ES-I3 (cell line): Measurements from ENCODE around the gene RAB4A.

ENCODE experiments used
- H3K36me3 ChIP-seq: 2 replicates; pipeline ENCODE4 v1.6.1; 2013; ENCODE audit warnings: mild to moderate bottlenecking, low read length, control low read depth, moderate library complexity; ENCODE audit not compliant: insufficient read depth
- H3K4me1 ChIP-seq: 2 replicates; pipeline ENCODE4 v1.6.1; 2013; ENCODE audit warnings: mild to moderate bottlenecking, control low read depth, low read length; ENCODE audit not compliant: insufficient read depth
- H3K9ac ChIP-seq: 2 replicates; pipeline ENCODE4 v1.6.1; 2013; ENCODE audit warnings: low read depth, mild to moderate bottlenecking, low read length, moderate library complexity
- H3K9me3 ChIP-seq: 2 replicates; pipeline ENCODE4 v1.6.1; 2013; ENCODE audit warnings: mild to moderate bottlenecking, low read length, moderate library complexity; ENCODE audit not compliant: control insufficient read depth, insufficient read depth

Gene RAB4A

GRCh38 chr1:229334716-229335115, 63.8 kb downstream of the RAB4A start:
- no peak overlapping the region for H3K9ac ChIP-seq
- no peaks in the 10 kb centered on the region for H3K36me3 ChIP-seq
- H3K9me3 ChIP-seq: 0 out of 2 replicates have a peak, but pooled peaks cover 5% of the 10 kb centered on the region
- H3K4me1 ChIP-seq: no peaks in the 10 kb centered on the region; the same call in 1 of the 2 replicates

GRCh38 chr1:229336345-229336744, 65.4 kb downstream of the RAB4A start:
- H3K36me3 ChIP-seq: no peaks in the 10 kb centered on the region
- no peak overlapping the region for H3K9ac ChIP-seq
- H3K4me1 ChIP-seq: peaks cover 4% of the 10 kb centered on the region
- 0 out of 2 replicates have a peak, but pooled peaks cover 5% of the 10 kb centered on the region for H3K9me3 ChIP-seq

GRCh38 chr1:229339086-229339485, 68.2 kb downstream of the RAB4A start:
- Histone ChIP-seq H3K4me1 (peaks cover 4% of the 10 kb centered on the region), H3K9me3 (0 out of 2 replicates have a peak, but pooled peaks cover 5% of the 10 kb centered on the region), H3K36me3 (no peaks in the 10 kb centered on the region), H3K9ac (no peak overlapping the region)

GRCh38 chr1:229339520-229339919, 68.6 kb downstream of the RAB4A start:
- H3K4me1 ChIP-seq: peaks cover 4% of the 10 kb centered on the region
- no peaks in the 10 kb centered on the region for H3K36me3 ChIP-seq
- peaks cover under 1% of the 10 kb centered on the region; the same call in 1 of the 2 replicates for H3K9me3 ChIP-seq
- H3K9ac ChIP-seq: no peak overlapping the region

- H3K9me3 ChIP-seq: no peaks in the 10 kb centered on the region; the same call in 1 of the 2 replicates
- H3K9ac ChIP-seq: peak overlapping the region; percentile 22; the same call in 1 of the 2 replicates
- no peaks in the 10 kb centered on the region for H3K36me3 ChIP-seq
- H3K4me1 ChIP-seq: peaks cover 4% of the 10 kb centered on the region
Measured at GRCh38 chr1:229340496-229340895, 69.6 kb downstream of the RAB4A start.

- peaks cover 4% of the 10 kb centered on the region for H3K4me1 ChIP-seq
- H3K9ac ChIP-seq: peak overlapping the region; percentile 79
- no peaks in the 10 kb centered on the region; the same call in 1 of the 2 replicates for H3K9me3 ChIP-seq
Measured at GRCh38 chr1:229341774-229342655, 71.1 kb downstream of the RAB4A start.

GRCh38 chr1:229342656-229343569, 72.0 kb downstream of the RAB4A start, which contains the start of gene CCSAP:
Gene CCSAP (minus strand): TSS chr1:229343047. CDS start chr1:229342465, 582 bp downstream.
- Histone ChIP-seq H3K4me1 (peaks cover 4% of the 10 kb centered on the region), H3K9me3 (no peaks in the 10 kb centered on the region; the same call in 1 of the 2 replicates), H3K36me3 (no peaks in the 10 kb centered on the region), H3K9ac (peak within 1 kb of the TSS; percentile 79)

More at GRCh38 chr1:229341774-229342655, 71.1 kb downstream of the RAB4A start:
- H3K36me3 ChIP-seq: no peaks in the 10 kb centered on the region

GRCh38 chr1:229344139-229344538, 73.2 kb downstream of the RAB4A start:
- H3K9me3 ChIP-seq: no peaks in the 10 kb centered on the region; the same call in 1 of the 2 replicates
- H3K36me3 ChIP-seq: no peaks in the 10 kb centered on the region
- no peak overlapping the region; the same call in 1 of the 2 replicates for H3K9ac ChIP-seq
- peaks cover 4% of the 10 kb centered on the region; the same call in 1 of the 2 replicates for H3K4me1 ChIP-seq

GRCh38 chr1:229344937-229345684, 74.2 kb downstream of the RAB4A start:
- no peaks in the 10 kb centered on the region for H3K36me3 ChIP-seq
- H3K9ac ChIP-seq: no peak overlapping the region
- H3K9me3 ChIP-seq: no peaks in the 10 kb centered on the region; the same call in 1 of the 2 replicates
- H3K4me1 ChIP-seq: peaks cover 4% of the 10 kb centered on the region; the same call in 1 of the 2 replicates

- Histone ChIP-seq H3K9ac (no peak overlapping the region), H3K4me1 (no peaks in the 10 kb centered on the region), H3K9me3 (no peaks in the 10 kb centered on the region; the same call in 1 of the 2 replicates), H3K36me3 (no peaks in the 10 kb centered on the region)
Measured at GRCh38 chr1:229347528-229347927, 76.6 kb downstream of the RAB4A start.

GRCh38 chr1:229349463-229350385, 78.8 kb downstream of the RAB4A start:
- H3K4me1 ChIP-seq: no peaks in the 10 kb centered on the region
- H3K9me3 ChIP-seq: peaks cover 8% of the 10 kb centered on the region; the same call in 1 of the 2 replicates
- no peaks in the 10 kb centered on the region for H3K36me3 ChIP-seq
- no peak overlapping the region for H3K9ac ChIP-seq

GRCh38 chr1:229352975-229353374, 82.1 kb downstream of the RAB4A start:
- H3K4me1 ChIP-seq: no peaks in the 10 kb centered on the region
- peaks cover 8% of the 10 kb centered on the region; the same call in 1 of the 2 replicates for H3K9me3 ChIP-seq
- H3K36me3 ChIP-seq: no peaks in the 10 kb centered on the region
- H3K9ac ChIP-seq: no peak overlapping the region
